Measurements from ENCODE around the gene MAK. TPM values are rescaled to one million over a fixed set of nuclear protein-coding genes. Genes with fewer than 3 reads are reported as not detected.
"Not testable (repeated sequence)": the region's sequence is repeated elsewhere in the genome, so short reads cannot be mapped to it uniquely, and the experiment has no call there.

Gene MAK
- total and polyA plus RNA-seq, 2 of the 13 experiments (the other 11 are each of a cell fraction or from before 2014, with no cell fraction given): 0.04 TPM; not detected in 1

- Histone ChIP-seq H3K27me3 (ENCODE audit: control insufficient read depth in 1 of 2, insufficient read depth in 2 of 2, low read length in 2 of 2) (no peaks in the 10 kb centered on the region), H4K20me1 (ENCODE audit: insufficient read depth, low read length) (no peaks in the 10 kb centered on the region), H3K27ac (ENCODE audit: extremely low read length, insufficient read depth, low read length) (no peak overlapping the region), H3K4me2 (ENCODE audit: low read depth, low read length) (no peak overlapping the region), H2AFZ (ENCODE audit: low read length) (no peak overlapping the region), H3K4me3 (replicated peaks in 1 of 3; ENCODE audit: insufficient read depth in 1 of 3, low read depth in 2 of 3, low read length in 3 of 3) (no peak overlapping the region), H3K9ac (ENCODE audit: insufficient read depth, low read depth, low read length) (no peak overlapping the region), H3K36me3 (replicated peaks in 1 of 2; ENCODE audit: control insufficient read depth in 1 of 2, insufficient read depth in 2 of 2, low read length in 2 of 2) (no peaks in the 10 kb centered on the region; a peak in 2 of 5 replicates), H3K79me2 (ENCODE audit: insufficient read depth, low read length) (no peaks in the 10 kb centered on the region), H3K9me3 (ENCODE audit: low read length) (no peaks in the 10 kb centered on the region), H3K4me1 (ENCODE audit: insufficient read depth, low read length) (peaks cover 8% of the 10 kb centered on the region)
- no TSS peak for BruUV-seq (replicated peaks)
- WGBS (ENCODE audit: low lambda C conversion rate): 98% methylated on average over 12 of the region's 12 CpGs
- intact Hi-C loops (cut with micrococcal nuclease; ENCODE audit: unreplicated experiment) (no loop called here), in situ Hi-C loops (cut with HindIII; ENCODE audit: extremely low pct_ligation_motif_present, low pct_unique_long_range_greater_than_20kb) (no loop called here)
- FAIRE-seq (no peak), DNase-seq (ENCODE audit: low spot score) (no peak), ATAC-seq (no peak)
- TF ChIP-seq THAP9 (CRISPR knock-in tag; IDR thresholded peaks at IDR 0.05; ENCODE audit: borderline replicate concordance): no peak
- TF ChIP-seq RFX1 (IDR thresholded peaks at IDR 0.05): no peak
- no peak for TF ChIP-seq ZBTB3 (CRISPR knock-in tag; IDR thresholded peaks at IDR 0.05; ENCODE audit: borderline replicate concordance, low read depth)
- TF ChIP-seq ISL2 (CRISPR knock-in tag; IDR thresholded peaks at IDR 0.05): no peak
- no peak for TF ChIP-seq ADNP (CRISPR knock-in tag; IDR thresholded peaks at IDR 0.05)
- TF ChIP-seq ZBTB20 (CRISPR knock-in tag; IDR thresholded peaks at IDR 0.05; ENCODE audit: borderline replicate concordance, low read depth): no peak
- ChIA-PET CTCF (ENCODE audit: low intra/inter-chr PET ratio, low total read pairs) (no interaction called here), POLR2A (interaction anchor here (4.4 kb wide), 1 partner anchor 21 kb away, joined by 42 read pairs; the partner anchor contains the start of gene TMEM14C)
These were observed 96.1 kb downstream of the MAK start for GRCh38 chr6:10742251-10742650.

- H3K9ac ChIP-seq (ENCODE audit: insufficient read depth, low read depth, low read length); H3K27me3 ChIP-seq (ENCODE audit: control insufficient read depth in 1 of 2, insufficient read depth in 2 of 2, low read length in 2 of 2); H3K4me2 ChIP-seq (ENCODE audit: low read depth, low read length); H2AFZ ChIP-seq (ENCODE audit: low read length); H3K79me2 ChIP-seq (ENCODE audit: insufficient read depth, low read length); in situ Hi-C loops (cut with HindIII; ENCODE audit: extremely low pct_ligation_motif_present, low pct_unique_long_range_greater_than_20kb); H3K4me1 ChIP-seq (ENCODE audit: insufficient read depth, low read length); BruUV-seq (replicated peaks); ATAC-seq; CTCF ChIA-PET (ENCODE audit: low intra/inter-chr PET ratio, low total read pairs); intact Hi-C loops (cut with micrococcal nuclease; ENCODE audit: unreplicated experiment); H4K20me1 ChIP-seq (ENCODE audit: insufficient read depth, low read length); H3K9me3 ChIP-seq (ENCODE audit: low read length); FAIRE-seq; DNase-seq (ENCODE audit: low spot score); H3K36me3 ChIP-seq (replicated peaks in 1 of 2; ENCODE audit: control insufficient read depth in 1 of 2, insufficient read depth in 2 of 2, low read length in 2 of 2); H3K27ac ChIP-seq (ENCODE audit: extremely low read length, insufficient read depth, low read length); H3K4me3 ChIP-seq (replicated peaks in 1 of 3; ENCODE audit: insufficient read depth in 1 of 3, low read depth in 2 of 3, low read length in 3 of 3): not testable (repeated sequence)
- 87% methylated on average over 4 of the region's 4 CpGs for WGBS (ENCODE audit: low lambda C conversion rate)
- POLR2A ChIA-PET: interaction anchor here (4.4 kb wide), 1 partner anchor 20 kb away, joined by 42 read pairs; the partner anchor contains the start of gene TMEM14C
- TF ChIP-seq NFYB (CRISPR knock-in tag; IDR thresholded peaks at IDR 0.05): peak; percentile 73
- peak; percentile 63 for TF ChIP-seq NFYC (CRISPR knock-in tag; IDR thresholded peaks at IDR 0.05)
- peak in 1 of 2 experiments; percentile 46; a peak in 1 of 4 replicates for TF ChIP-seq MAFK (conservative IDR thresholded peaks at IDR 0.05 in 1 of 2, IDR thresholded peaks at IDR 0.05 in 1 of 2; ENCODE audit: low read length in 2 of 2)
- 0 out of 2 replicates have a peak, but pooled peaks have one; percentile 23 for TF ChIP-seq ZBTB37 (CRISPR knock-in tag; IDR thresholded peaks at IDR 0.05)
These were observed 96.7 kb downstream of the MAK start for GRCh38 chr6:10741643-10742042.
